Ishikawa (cell line): Measurements from ENCODE around the gene MEG3.

Experiments used
- CEBPB ChIP-seq: IDR thresholded peaks from 2 replicates; pipeline ENCODE4 v1.6.1; 2012
- CREB1 ChIP-seq: IDR thresholded peaks from 2 replicates; pipeline ENCODE4 v1.6.1; 2012; ENCODE audit warnings: low read depth
- EGR1 ChIP-seq: IDR thresholded peaks from 2 replicates; pipeline ENCODE4 v1.6.1; 2012
- EP300 ChIP-seq: IDR thresholded peaks from 2 replicates; pipeline ENCODE4 v1.6.1; 2012; ENCODE audit warnings: borderline replicate concordance
- FOXM1 ChIP-seq: IDR thresholded peaks from 2 replicates; pipeline ENCODE4 v1.6.1; 2012; ENCODE audit warnings: low read depth, borderline replicate concordance
- MAX ChIP-seq: IDR thresholded peaks from 2 replicates; pipeline ENCODE4 v1.6.1; 2012
- NFIC ChIP-seq: IDR thresholded peaks from 2 replicates; pipeline ENCODE4 v1.6.1; 2012
- RAD21 ChIP-seq: IDR thresholded peaks from 2 replicates; pipeline ENCODE4 v1.6.1; 2012; ENCODE audit warnings: low read depth
- REST ChIP-seq: IDR thresholded peaks from 2 replicates; pipeline ENCODE4 v1.6.1; 2012; ENCODE audit warnings: low read depth, mild to moderate bottlenecking
- TAF1 ChIP-seq: IDR thresholded peaks from 2 replicates; pipeline ENCODE4 v1.6.1; 2012; ENCODE audit warnings: low read depth, mild to moderate bottlenecking
- TCF12 ChIP-seq: IDR thresholded peaks from 2 replicates; pipeline ENCODE4 v1.6.1; 2012; ENCODE audit warnings: low read depth
- TEAD4 ChIP-seq: IDR thresholded peaks from 2 replicates; pipeline ENCODE4 v1.6.1; 2012
- USF1 ChIP-seq: IDR thresholded peaks from 2 replicates; pipeline ENCODE4 v1.6.1; 2012
- YY1 ChIP-seq: IDR thresholded peaks from 2 replicates; pipeline ENCODE4 v1.6.1; 2012; ENCODE audit warnings: low read depth
- ZBTB7A ChIP-seq: IDR thresholded peaks from 2 replicates; pipeline ENCODE4 v1.6.1; 2012; ENCODE audit warnings: low read depth

MEG3 gene

GRCh38 chr14:100780246-100780645 is 45.7 kb upstream of the MEG3 start:
- TF ChIP-seq MAX (no peak), USF1 (no peak), CREB1 (no peak), TAF1 (no peak), CEBPB (no peak), TCF12 (no peak), EGR1 (no peak), RAD21 (no peak), EP300 (no peak), REST (no peak), FOXM1 (no peak), YY1 (no peak), ZBTB7A (no peak), NFIC (no peak), TEAD4 (no peak)

- TF ChIP-seq CREB1 (no peak), EP300 (no peak), FOXM1 (no peak), RAD21 (no peak), TEAD4 (no peak), CEBPB (no peak), USF1 (no peak), ZBTB7A (no peak), EGR1 (no peak), MAX (no peak)
Measured at GRCh38 chr14:100780646-100781355, 45.1 kb upstream of the MEG3 start.

GRCh38 chr14:100781952-100782351 is 44.0 kb upstream of the MEG3 start:
- no peak for TF ChIP-seq NFIC
- no peak for TF ChIP-seq FOXM1
- no peak for TF ChIP-seq USF1
- TF ChIP-seq EGR1 = no peak
- TF ChIP-seq TAF1 = no peak
- TF ChIP-seq CEBPB = no peak
- no peak for TF ChIP-seq TEAD4

- TF ChIP-seq TCF12 = no peak
- TF ChIP-seq FOXM1 = no peak
- TF ChIP-seq TAF1 = no peak
- TF ChIP-seq CEBPB = no peak
- no peak for TF ChIP-seq MAX
Measured at GRCh38 chr14:100782516-100783320, 43.2 kb upstream of the MEG3 start.

- TF ChIP-seq EP300 (no peak), ZBTB7A (no peak), TCF12 (no peak), FOXM1 (no peak), TAF1 (no peak), NFIC (no peak), MAX (no peak)
Measured at GRCh38 chr14:100783630-100784370, 42.1 kb upstream of the MEG3 start.

- TF ChIP-seq CEBPB = no peak
- no peak for TF ChIP-seq ZBTB7A
- no peak for TF ChIP-seq REST
- no peak for TF ChIP-seq RAD21
- TF ChIP-seq CREB1 = no peak
- TF ChIP-seq EGR1 = no peak
- TF ChIP-seq TAF1 = no peak
- TF ChIP-seq EP300 = no peak
- TF ChIP-seq TEAD4 = no peak
- TF ChIP-seq YY1 = no peak
- TF ChIP-seq USF1 = no peak
- TF ChIP-seq FOXM1 = no peak
- no peak for TF ChIP-seq TCF12
- TF ChIP-seq MAX = no peak
Measured at GRCh38 chr14:100784523-100785337, 41.2 kb upstream of the MEG3 start.
